Lower leg skin (tissue), 3 donors: ENCODE results near the gene KBTBD12.

Source experiments
- POLR2A ChIP-seq, 2 donors: fragments of 450-650 bp; IDR thresholded peaks; one replicate each; pipeline ENCODE4 v1.6.1; 2016 to 2017; ENCODE audit warnings: antibody characterized with exemption in 2 of 2, mild to moderate bottlenecking in 1 of 2, moderate library complexity in 1 of 2
- TF ChIP-seq, protein P1 (sequence below), 3 donors: fragments of 450-650 bp; IDR thresholded peaks; one replicate each; pipeline ENCODE4 v1.5.1; 2016; ENCODE audit warnings: antibody characterized with exemption in 3 of 3, mild to moderate bottlenecking in 3 of 3, moderate library complexity in 2 of 3

DNA sequence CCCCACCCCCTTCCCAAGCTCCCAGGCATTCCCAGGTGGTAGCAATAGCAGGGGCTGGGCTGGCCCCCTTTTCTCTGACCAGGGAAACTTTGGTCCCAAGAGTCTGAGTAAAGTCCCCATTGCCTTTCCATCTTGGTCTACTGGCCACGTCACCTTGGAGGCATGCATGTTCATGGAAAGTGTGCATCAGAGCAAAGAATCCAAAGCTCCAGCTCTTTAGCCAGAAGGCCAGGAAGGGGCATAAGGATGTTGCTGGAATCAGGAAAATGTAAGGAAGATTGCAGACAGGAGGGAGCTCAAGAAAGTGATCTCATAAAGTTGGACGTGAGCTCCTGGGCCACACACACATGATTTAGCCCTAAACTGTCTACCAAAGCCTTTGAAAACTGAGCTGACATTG, 63.6 kb downstream of the KBTBD12 start:
- no peak for TF ChIP-seq POLR2A (IDR thresholded peaks at IDR 0.05)
- TF ChIP-seq, protein P1, sequence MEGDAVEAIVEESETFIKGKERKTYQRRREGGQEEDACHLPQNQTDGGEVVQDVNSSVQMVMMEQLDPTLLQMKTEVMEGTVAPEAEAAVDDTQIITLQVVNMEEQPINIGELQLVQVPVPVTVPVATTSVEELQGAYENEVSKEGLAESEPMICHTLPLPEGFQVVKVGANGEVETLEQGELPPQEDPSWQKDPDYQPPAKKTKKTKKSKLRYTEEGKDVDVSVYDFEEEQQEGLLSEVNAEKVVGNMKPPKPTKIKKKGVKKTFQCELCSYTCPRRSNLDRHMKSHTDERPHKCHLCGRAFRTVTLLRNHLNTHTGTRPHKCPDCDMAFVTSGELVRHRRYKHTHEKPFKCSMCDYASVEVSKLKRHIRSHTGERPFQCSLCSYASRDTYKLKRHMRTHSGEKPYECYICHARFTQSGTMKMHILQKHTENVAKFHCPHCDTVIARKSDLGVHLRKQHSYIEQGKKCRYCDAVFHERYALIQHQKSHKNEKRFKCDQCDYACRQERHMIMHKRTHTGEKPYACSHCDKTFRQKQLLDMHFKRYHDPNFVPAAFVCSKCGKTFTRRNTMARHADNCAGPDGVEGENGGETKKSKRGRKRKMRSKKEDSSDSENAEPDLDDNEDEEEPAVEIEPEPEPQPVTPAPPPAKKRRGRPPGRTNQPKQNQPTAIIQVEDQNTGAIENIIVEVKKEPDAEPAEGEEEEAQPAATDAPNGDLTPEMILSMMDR (IDR thresholded peaks at IDR 0.05), result no peak
